GM23338 (cell line): ENCODE results near the gene SLC38A10. TPM values are rescaled to one million over a fixed set of nuclear protein-coding genes. Genes with fewer than 3 reads are reported as not detected.

Experiments
- ATAC-seq: fragments of 200-7000 bp; cut with Tn5 transposase; 3 replicates; pipeline ENCODE4 v1.9.1; 2020
- DNase-seq: peaks from one replicate; pipeline ENCODE4 v3.0.0-alpha.2; 2015; ENCODE audit warnings: low spot score
- H2AFZ ChIP-seq: fragments of 200-600 bp; sonication (generic); 2 replicates; pipeline ENCODE4 v1.8.0; 2016; ENCODE audit warnings: antibody characterized with exemption, mild to moderate bottlenecking, moderate library complexity
- H3F3A ChIP-seq: fragments of 200-600 bp; sonication (generic); replicated peaks from 2 replicates; pipeline ENCODE4 v1.8.0; 2017; ENCODE audit warnings: antibody characterized with exemption, mixed run types, low read depth
- H3K27ac ChIP-seq: fragments of 200-600 bp; sonication (generic); 2 replicates; pipeline ENCODE4 v1.6.1; 2016; ENCODE audit warnings: low read depth
- H3K27me3 ChIP-seq: fragments of 200-600 bp; sonication (generic); 2 replicates; pipeline ENCODE4 v1.8.0; 2016; ENCODE audit warnings: mild to moderate bottlenecking, mixed run types, moderate library complexity; ENCODE audit not compliant: insufficient read depth
- H3K36me3 ChIP-seq: fragments of 200-600 bp; sonication (generic); 2 replicates; pipeline ENCODE4 v1.8.0; 2016; ENCODE audit warnings: mild to moderate bottlenecking; ENCODE audit not compliant: insufficient read depth
- H3K4me1 ChIP-seq: fragments of 200-600 bp; sonication (generic); 2 replicates; pipeline ENCODE4 v1.8.0; 2016; ENCODE audit warnings: mild to moderate bottlenecking, moderate library complexity; ENCODE audit not compliant: insufficient read depth
- H3K4me2 ChIP-seq: fragments of 200-600 bp; sonication (generic); 2 replicates; pipeline ENCODE4 v1.7.1; 2017; ENCODE audit warnings: mixed run types
- H3K4me3 ChIP-seq: fragments of 200-600 bp; sonication (generic); 2 replicates; pipeline ENCODE4 v1.6.1; 2016; ENCODE audit warnings: mixed run types
- H3K79me2 ChIP-seq: fragments of 200-600 bp; sonication (generic); replicated peaks from 2 replicates; pipeline ENCODE4 v1.8.0; 2017; ENCODE audit warnings: mild to moderate bottlenecking; ENCODE audit not compliant: insufficient read depth
- H3K9me2 ChIP-seq: fragments of 200-600 bp; sonication (generic); 2 replicates; pipeline ENCODE4 v1.8.0; 2017; ENCODE audit not compliant: insufficient read depth
- H4K20me1 ChIP-seq: fragments of 200-600 bp; sonication (generic); replicated peaks from 2 replicates; pipeline ENCODE4 v1.8.0; 2017; ENCODE audit warnings: mild to moderate bottlenecking; ENCODE audit not compliant: insufficient read depth
- H3K27ac Mint-ChIP-seq: 2 replicates; pipeline ENCODE4 v1.8.0; 2020; ENCODE audit warnings: inconsistent platforms, mild to moderate bottlenecking, moderate library complexity, mixed read lengths
- H3K27me3 Mint-ChIP-seq: 3 replicates; pipeline ENCODE4 v1.8.0; 2022; ENCODE audit warnings: low read depth, mild to moderate bottlenecking, moderate library complexity, mixed read lengths, inconsistent platforms; ENCODE audit not compliant: insufficient read depth, poor library complexity
- H3K36me3 Mint-ChIP-seq: 3 replicates; pipeline ENCODE4 v1.8.0; 2021; ENCODE audit warnings: low read depth, mild to moderate bottlenecking, inconsistent platforms, moderate library complexity, mixed read lengths
- H3K4me1 Mint-ChIP-seq: 3 replicates; pipeline ENCODE4 v1.8.0; 2020; ENCODE audit warnings: mild to moderate bottlenecking, inconsistent platforms, mixed read lengths
- H3K4me3 Mint-ChIP-seq: 3 replicates; pipeline ENCODE4 v1.8.0; 2021; ENCODE audit warnings: moderate library complexity, mild to moderate bottlenecking, inconsistent platforms, mixed read lengths
- H3K9me3 Mint-ChIP-seq: 3 replicates; pipeline ENCODE4 v1.8.0; 2020; ENCODE audit warnings: moderate library complexity, mild to moderate bottlenecking, inconsistent platforms, mixed read lengths
- CREB1 ChIP-seq: fragments of 250-450 bp; sonication (Bioruptor Pico); IDR thresholded peaks from 2 replicates; pipeline ENCODE4 v1.5.0; 2020; ENCODE audit warnings: low read depth, mild to moderate bottlenecking, moderate library complexity
- EZH2 ChIP-seq: fragments of 200-600 bp; sonication (generic); IDR thresholded peaks from one replicate; pipeline ENCODE4 v1.8.0; 2017; ENCODE audit warnings: antibody characterized with exemption, mild to moderate bottlenecking, low read depth; ENCODE audit not compliant: unreplicated experiment
- STAT1 ChIP-seq: IDR thresholded peaks from one replicate; pipeline ENCODE4 v1.6.1; 2016; ENCODE audit warnings: antibody characterized with exemption; ENCODE audit not compliant: unreplicated experiment
- ZNF114 ChIP-seq: fragments of 250-450 bp; sonication (Bioruptor Pico); IDR thresholded peaks from 2 replicates; pipeline ENCODE4 v1.5.0; 2020; ENCODE audit warnings: mild to moderate bottlenecking, moderate library complexity
- ZNF331 ChIP-seq: fragments of 250-450 bp; sonication (Bioruptor Pico); IDR thresholded peaks from 2 replicates; pipeline ENCODE4 v1.5.0; 2020; ENCODE audit warnings: low read depth, mild to moderate bottlenecking, moderate library complexity
- polyA plus RNA-seq: library from polyadenylated mRNA; unstranded; fragments of >200 nt; fragmentation: Nextera tagmentation; extraction: Ambion mirVana; gene quantifications from 2 replicates; pipeline ENCODE4 v1.2.1, GENCODE V29; 2016
- total RNA-seq: library from RNA; depleted of rRNA; stranded (reverse); fragments of >200 nt; shearing (Covaris generic); gene quantifications from 2 replicates; pipeline ENCODE4 v1.2.3, GENCODE V29; 2014
- TF ChIP-seq, protein P1 (sequence below): fragments of 250-450 bp; sonication (Bioruptor Pico); IDR thresholded peaks from 2 replicates; pipeline ENCODE4 v1.5.0; 2020; ENCODE audit warnings: mild to moderate bottlenecking, moderate library complexity

The SLC38A10 gene
- total and polyA plus RNA-seq, 2 experiments from 2014 or later: 17.1 to 55.8 TPM

DNA sequence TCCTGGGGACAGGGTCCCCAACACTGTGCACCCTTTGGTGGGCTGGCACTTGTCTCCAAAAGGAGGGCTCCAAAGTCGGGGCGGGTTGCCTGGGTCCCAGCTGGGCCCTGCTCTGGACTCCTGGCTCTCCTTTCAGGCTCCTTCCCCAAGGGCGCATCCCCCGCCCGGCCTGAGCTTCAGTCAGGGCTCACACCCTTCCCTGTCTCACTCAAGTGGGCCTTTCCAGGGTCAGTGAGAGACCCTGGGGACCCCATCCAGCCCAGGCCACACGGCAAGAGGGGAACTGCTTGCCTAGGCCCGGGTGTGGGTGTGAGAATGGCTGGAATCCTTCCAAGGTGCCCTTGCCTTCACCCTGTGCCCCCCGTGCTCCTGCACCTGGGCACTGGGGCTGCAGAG is 41.8 kb upstream of the SLC38A10 start:
- H3K36me3 ChIP-seq: no peaks in the 10 kb centered on the region
- no peaks in the 10 kb centered on the region for H3K9me3 Mint-ChIP-seq
- no peak overlapping the region for H3K27ac ChIP-seq
- H3K27me3 Mint-ChIP-seq: peaks cover 38% of the 10 kb centered on the region
- H2AFZ ChIP-seq: no peak overlapping the region
- no peaks in the 10 kb centered on the region for H3K9me2 ChIP-seq
- peaks cover 23% of the 10 kb centered on the region for H3K4me1 ChIP-seq
- H3F3A ChIP-seq: no peaks in the 10 kb centered on the region
- peaks cover 15% of the 10 kb centered on the region for H3K4me1 Mint-ChIP-seq
- no peak overlapping the region for H3K4me2 ChIP-seq
- H3K4me3 ChIP-seq: no peak overlapping the region
- DNase-seq (no peak), ATAC-seq (no peak)
- TF ChIP-seq EZH2 (no peak), STAT1 (no peak), ZNF331 (CRISPR knock-in tag) (no peak), CREB1 (no peak)
- TF ChIP-seq, protein P1, sequence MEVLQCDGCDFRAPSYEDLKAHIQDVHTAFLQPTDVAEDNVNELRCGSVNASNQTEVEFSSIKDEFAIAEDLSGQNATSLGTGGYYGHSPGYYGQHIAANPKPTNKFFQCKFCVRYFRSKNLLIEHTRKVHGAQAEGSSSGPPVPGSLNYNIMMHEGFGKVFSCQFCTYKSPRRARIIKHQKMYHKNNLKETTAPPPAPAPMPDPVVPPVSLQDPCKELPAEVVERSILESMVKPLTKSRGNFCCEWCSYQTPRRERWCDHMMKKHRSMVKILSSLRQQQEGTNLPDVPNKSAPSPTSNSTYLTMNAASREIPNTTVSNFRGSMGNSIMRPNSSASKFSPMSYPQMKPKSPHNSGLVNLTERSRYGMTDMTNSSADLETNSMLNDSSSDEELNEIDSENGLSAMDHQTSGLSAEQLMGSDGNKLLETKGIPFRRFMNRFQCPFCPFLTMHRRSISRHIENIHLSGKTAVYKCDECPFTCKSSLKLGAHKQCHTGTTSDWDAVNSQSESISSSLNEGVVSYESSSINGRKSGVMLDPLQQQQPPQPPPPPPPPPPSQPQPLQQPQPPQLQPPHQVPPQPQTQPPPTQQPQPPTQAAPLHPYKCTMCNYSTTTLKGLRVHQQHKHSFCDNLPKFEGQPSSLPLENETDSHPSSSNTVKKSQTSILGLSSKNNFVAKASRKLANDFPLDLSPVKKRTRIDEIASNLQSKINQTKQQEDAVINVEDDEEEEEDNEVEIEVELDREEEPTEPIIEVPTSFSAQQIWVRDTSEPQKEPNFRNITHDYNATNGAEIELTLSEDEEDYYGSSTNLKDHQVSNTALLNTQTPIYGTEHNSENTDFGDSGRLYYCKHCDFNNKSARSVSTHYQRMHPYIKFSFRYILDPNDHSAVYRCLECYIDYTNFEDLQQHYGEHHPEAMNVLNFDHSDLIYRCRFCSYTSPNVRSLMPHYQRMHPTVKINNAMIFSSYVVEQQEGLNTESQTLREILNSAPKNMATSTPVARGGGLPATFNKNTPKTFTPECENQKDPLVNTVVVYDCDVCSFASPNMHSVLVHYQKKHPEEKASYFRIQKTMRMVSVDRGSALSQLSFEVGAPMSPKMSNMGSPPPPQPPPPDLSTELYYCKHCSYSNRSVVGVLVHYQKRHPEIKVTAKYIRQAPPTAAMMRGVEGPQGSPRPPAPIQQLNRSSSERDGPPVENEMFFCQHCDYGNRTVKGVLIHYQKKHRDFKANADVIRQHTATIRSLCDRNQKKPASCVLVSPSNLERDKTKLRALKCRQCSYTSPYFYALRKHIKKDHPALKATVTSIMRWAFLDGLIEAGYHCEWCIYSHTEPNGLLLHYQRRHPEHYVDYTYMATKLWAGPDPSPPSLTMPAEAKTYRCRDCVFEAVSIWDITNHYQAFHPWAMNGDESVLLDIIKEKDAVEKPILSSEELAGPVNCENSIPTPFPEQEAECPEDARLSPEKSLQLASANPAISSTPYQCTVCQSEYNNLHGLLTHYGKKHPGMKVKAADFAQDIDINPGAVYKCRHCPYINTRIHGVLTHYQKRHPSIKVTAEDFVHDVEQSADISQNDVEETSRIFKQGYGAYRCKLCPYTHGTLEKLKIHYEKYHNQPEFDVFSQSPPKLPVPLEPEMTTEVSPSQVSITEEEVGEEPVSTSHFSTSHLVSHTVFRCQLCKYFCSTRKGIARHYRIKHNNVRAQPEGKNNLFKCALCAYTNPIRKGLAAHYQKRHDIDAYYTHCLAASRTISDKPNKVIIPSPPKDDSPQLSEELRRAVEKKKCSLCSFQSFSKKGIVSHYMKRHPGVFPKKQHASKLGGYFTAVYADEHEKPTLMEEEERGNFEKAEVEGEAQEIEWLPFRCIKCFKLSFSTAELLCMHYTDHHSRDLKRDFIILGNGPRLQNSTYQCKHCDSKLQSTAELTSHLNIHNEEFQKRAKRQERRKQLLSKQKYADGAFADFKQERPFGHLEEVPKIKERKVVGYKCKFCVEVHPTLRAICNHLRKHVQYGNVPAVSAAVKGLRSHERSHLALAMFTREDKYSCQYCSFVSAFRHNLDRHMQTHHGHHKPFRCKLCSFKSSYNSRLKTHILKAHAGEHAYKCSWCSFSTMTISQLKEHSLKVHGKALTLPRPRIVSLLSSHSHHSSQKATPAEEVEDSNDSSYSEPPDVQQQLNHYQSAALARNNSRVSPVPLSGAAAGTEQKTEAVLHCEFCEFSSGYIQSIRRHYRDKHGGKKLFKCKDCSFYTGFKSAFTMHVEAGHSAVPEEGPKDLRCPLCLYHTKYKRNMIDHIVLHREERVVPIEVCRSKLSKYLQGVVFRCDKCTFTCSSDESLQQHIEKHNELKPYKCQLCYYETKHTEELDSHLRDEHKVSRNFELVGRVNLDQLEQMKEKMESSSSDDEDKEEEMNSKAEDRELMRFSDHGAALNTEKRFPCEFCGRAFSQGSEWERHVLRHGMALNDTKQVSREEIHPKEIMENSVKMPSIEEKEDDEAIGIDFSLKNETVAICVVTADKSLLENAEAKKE (CRISPR knock-in tag): no peak
- H3K36me3 Mint-ChIP-seq: no peaks in the 10 kb centered on the region
- H3K27me3 ChIP-seq: peaks cover 31% of the 10 kb centered on the region
- no peaks in the 10 kb centered on the region for H4K20me1 ChIP-seq
- no peaks in the 10 kb centered on the region for H3K79me2 ChIP-seq
- no peak overlapping the region for H3K4me3 Mint-ChIP-seq
- no peak overlapping the region for H3K27ac Mint-ChIP-seq

- Histone ChIP-seq H2AFZ (no peak overlapping the region), H3K36me3 (no peaks in the 10 kb centered on the region), H3K27ac (no peak overlapping the region), H3K4me3 (no peak overlapping the region), H3K4me1 (peaks cover 21% of the 10 kb centered on the region), H3K4me2 (no peak overlapping the region), H3K27me3 (peaks cover 26% of the 10 kb centered on the region), H3F3A (no peaks in the 10 kb centered on the region), H4K20me1 (no peaks in the 10 kb centered on the region), H3K79me2 (no peaks in the 10 kb centered on the region), H3K9me2 (no peaks in the 10 kb centered on the region)
- Mint-ChIP-seq H3K9me3 (no peaks in the 10 kb centered on the region), H3K4me1 (peaks cover 18% of the 10 kb centered on the region), H3K27me3 (peaks cover 36% of the 10 kb centered on the region), H3K4me3 (no peak overlapping the region), H3K27ac (no peak overlapping the region), H3K36me3 (no peaks in the 10 kb centered on the region)
- no peak for ATAC-seq
- DNase-seq: no peak
- TF ChIP-seq STAT1 (no peak), ZNF114 (CRISPR knock-in tag) (no peak), EZH2 (no peak), CREB1 (no peak)
These were observed 41.3 kb upstream of the SLC38A10 start for GRCh38 chr17:81336296-81336929.
